ENCODE measurements around the gene GLOD5. TPM values are rescaled to one million over a fixed set of nuclear protein-coding genes. Genes with fewer than 3 reads are reported as not detected.

Gene GLOD5
- total and polyA plus RNA-seq, 9 of the 15 experiments (the other 6 are each of a cell fraction or from before 2014, with no cell fraction given): 0.27 to 4.4 (median 2.2) TPM

- no peak for TF ChIP-seq PBX2 (CRISPR knock-in tag; IDR thresholded peaks at IDR 0.05; ENCODE audit: low read depth)
- peak; percentile 54; the same call in 1 of the 2 replicates for TF ChIP-seq PBX2 (tag; conservative IDR thresholded peaks at IDR 0.05; ENCODE audit: low read depth)
- TF ChIP-seq ETV6 (IDR thresholded peaks at IDR 0.05; ENCODE audit: borderline replicate concordance in 1 of 2, low read depth in 2 of 2, low read length in 1 of 2): no peak
- TF ChIP-seq ETV6 (CRISPR knock-in tag; IDR thresholded peaks at IDR 0.05; ENCODE audit: borderline replicate concordance): no peak
- TF ChIP-seq THRA (IDR thresholded peaks at IDR 0.05): no peak
- no peak for TF ChIP-seq ZZZ3 (IDR thresholded peaks at IDR 0.05)
- TF ChIP-seq CSDE1 (IDR thresholded peaks at IDR 0.05): no peak
- TF ChIP-seq SAFB (IDR thresholded peaks at IDR 0.05; ENCODE audit: borderline replicate concordance, low read depth, low read length): no peak
- TF ChIP-seq ZNF224 (CRISPR knock-in tag; IDR thresholded peaks at IDR 0.05): no peak
- TF ChIP-seq TOE1 (IDR thresholded peaks at IDR 0.05; ENCODE audit: borderline replicate concordance): no peak
- TF ChIP-seq TOE1 (CRISPR knock-in tag; IDR thresholded peaks at IDR 0.05; ENCODE audit: borderline replicate concordance, low read depth): no peak
- no peak for TF ChIP-seq SP1 (CRISPR knock-in tag; IDR thresholded peaks at IDR 0.05)
- TF ChIP-seq NCOA1 (IDR thresholded peaks at IDR 0.05; ENCODE audit: low read depth): no peak
- no peak for TF ChIP-seq JUND (IDR thresholded peaks at IDR 0.05; ENCODE audit: borderline replicate concordance, low read depth, low read length)
- no peak for TF ChIP-seq JUND (tag; IDR thresholded peaks at IDR 0.05; ENCODE audit: borderline replicate concordance, low read depth, low read length)
- peak; percentile 22; the same call in 1 of the 2 replicates for TF ChIP-seq CXXC5 (CRISPR knock-in tag; IDR thresholded peaks at IDR 0.05)
- TF ChIP-seq FOXJ2 (tag; IDR thresholded peaks at IDR 0.05): no peak
- no peak for TF ChIP-seq ASH1L (IDR thresholded peaks at IDR 0.05; ENCODE audit: borderline replicate concordance, low read depth, partially characterized antibody)
- TF ChIP-seq ZNF589 (CRISPR knock-in tag; IDR thresholded peaks at IDR 0.05; ENCODE audit: low read depth): no peak
- TF ChIP-seq GTF2F1 (IDR thresholded peaks at IDR 0.05; ENCODE audit: low read depth, low read length): no peak
- TF ChIP-seq DMBX1 (CRISPR knock-in tag; IDR thresholded peaks at IDR 0.05; ENCODE audit: borderline replicate concordance): no peak
Observed at GRCh38 chrX:48779399-48779798, 17.9 kb downstream of the GLOD5 start (continued).
